H1 (cell line): ENCODE results near the gene PDZD2.

Source experiments
- CHD2 ChIP-seq: IDR thresholded peaks from 2 replicates; pipeline ENCODE4 v1.6.1; 2012; ENCODE audit warnings: low read length, improper control_type of control experiment
- CREB1 ChIP-seq: IDR thresholded peaks from 2 replicates; pipeline ENCODE4 v1.6.1; 2012; ENCODE audit warnings: inconsistent platforms
- CTCF ChIP-seq, 3 experiments: IDR thresholded peaks; 1 replicate in 2 of 3; 2 replicates in 1 of 3; pipeline versions ENCODE4 v1.5.1 to v1.6.1; 2011; ENCODE audit warnings: low read length in 3 of 3, mild to moderate bottlenecking in 3 of 3, inconsistent platforms in 2 of 3, low read depth in 1 of 3, moderate library complexity in 1 of 3; ENCODE audit not compliant: insufficient read depth in 1 of 3; ENCODE audit errors: control extremely low read depth in 1 of 3
- MAFK ChIP-seq: IDR thresholded peaks from 2 replicates; pipeline ENCODE4 v1.6.1; 2012; ENCODE audit warnings: low read depth, mild to moderate bottlenecking, improper control_type of control experiment, low read length
- POLR2A ChIP-seq, 2 experiments: IDR thresholded peaks; 1 replicate in 1 of 2; 2 replicates in 1 of 2; pipeline ENCODE4 v1.6.1; 2011; ENCODE audit warnings: low read depth in 2 of 2, low read length in 2 of 2, mild to moderate bottlenecking in 2 of 2; ENCODE audit errors: control extremely low read depth in 1 of 2
- POLR2AphosphoS5 ChIP-seq: IDR thresholded peaks from 2 replicates; pipeline ENCODE4 v1.6.1; 2011; ENCODE audit warnings: low read depth, low read length
- TAF1 ChIP-seq: IDR thresholded peaks from 2 replicates; pipeline ENCODE4 v1.6.1; 2011; ENCODE audit warnings: mild to moderate bottlenecking, low read depth, low read length
- TF ChIP-seq, protein P1 (sequence below): IDR thresholded peaks from 2 replicates; pipeline ENCODE4 v1.6.1; 2012; ENCODE audit warnings: low read length, inconsistent platforms
- TF ChIP-seq, protein P2 (sequence below): IDR thresholded peaks from 2 replicates; pipeline ENCODE4 v1.6.1; 2011; ENCODE audit warnings: low read length, improper control_type of control experiment

GRCh38 chr5:31767335-31768031, 128.6 kb downstream of the PDZD2 start:
- TF ChIP-seq, protein P1, sequence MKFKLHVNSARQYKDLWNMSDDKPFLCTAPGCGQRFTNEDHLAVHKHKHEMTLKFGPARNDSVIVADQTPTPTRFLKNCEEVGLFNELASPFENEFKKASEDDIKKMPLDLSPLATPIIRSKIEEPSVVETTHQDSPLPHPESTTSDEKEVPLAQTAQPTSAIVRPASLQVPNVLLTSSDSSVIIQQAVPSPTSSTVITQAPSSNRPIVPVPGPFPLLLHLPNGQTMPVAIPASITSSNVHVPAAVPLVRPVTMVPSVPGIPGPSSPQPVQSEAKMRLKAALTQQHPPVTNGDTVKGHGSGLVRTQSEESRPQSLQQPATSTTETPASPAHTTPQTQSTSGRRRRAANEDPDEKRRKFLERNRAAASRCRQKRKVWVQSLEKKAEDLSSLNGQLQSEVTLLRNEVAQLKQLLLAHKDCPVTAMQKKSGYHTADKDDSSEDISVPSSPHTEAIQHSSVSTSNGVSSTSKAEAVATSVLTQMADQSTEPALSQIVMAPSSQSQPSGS, result no peak
- TF ChIP-seq CTCF (IDR thresholded peaks at IDR 0.05; ENCODE audit: control extremely low read depth in 1 of 3, insufficient read depth in 1 of 3, low read depth in 1 of 3, low read length in 3 of 3) (no peak), POLR2AphosphoS5 (no peak), POLR2A (IDR thresholded peaks at IDR 0.05; ENCODE audit: control extremely low read depth in 1 of 2, low read depth in 2 of 2, low read length in 2 of 2) (no peak), TAF1 (no peak), MAFK (no peak), CREB1 (no peak), CHD2 (no peak)
- TF ChIP-seq, protein P2, sequence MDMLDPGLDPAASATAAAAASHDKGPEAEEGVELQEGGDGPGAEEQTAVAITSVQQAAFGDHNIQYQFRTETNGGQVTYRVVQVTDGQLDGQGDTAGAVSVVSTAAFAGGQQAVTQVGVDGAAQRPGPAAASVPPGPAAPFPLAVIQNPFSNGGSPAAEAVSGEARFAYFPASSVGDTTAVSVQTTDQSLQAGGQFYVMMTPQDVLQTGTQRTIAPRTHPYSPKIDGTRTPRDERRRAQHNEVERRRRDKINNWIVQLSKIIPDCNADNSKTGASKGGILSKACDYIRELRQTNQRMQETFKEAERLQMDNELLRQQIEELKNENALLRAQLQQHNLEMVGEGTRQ, result no peak
